ENCODE data around the gene ERC2.

The ERC2 gene

GRCh38 chr3:55906896-55907295 lies 561.4 kb downstream of the ERC2 start:
- no peak for DNase-seq

- no peak for DNase-seq
These were observed 563.6 kb downstream of the ERC2 start for GRCh38 chr3:55904716-55905115.

GRCh38 chr3:55903680-55904079 lies 564.6 kb downstream of the ERC2 start:
- DNase-seq = no peak

GRCh38 chr3:55902221-55902900 lies 565.9 kb downstream of the ERC2 start:
- DNase-seq = no peak

GRCh38 chr3:55899887-55900286 lies 568.4 kb downstream of the ERC2 start:
- DNase-seq = no peak

GRCh38 chr3:55897573-55898224 lies 570.6 kb downstream of the ERC2 start:
- no peak for DNase-seq

GRCh38 chr3:55895897-55896566 lies 572.2 kb downstream of the ERC2 start:
- no peak for DNase-seq

- no peak for DNase-seq
These were observed 573.7 kb downstream of the ERC2 start for GRCh38 chr3:55894605-55895004.

- no peak for DNase-seq
These were observed 575.1 kb downstream of the ERC2 start for GRCh38 chr3:55893045-55893664.

GRCh38 chr3:55891106-55891505 lies 577.2 kb downstream of the ERC2 start:
- no peak for DNase-seq

GRCh38 chr3:55888282-55888885 lies 579.9 kb downstream of the ERC2 start:
- DNase-seq = no peak

- DNase-seq = no peak
These were observed 582.5 kb downstream of the ERC2 start for GRCh38 chr3:55885721-55886120.

- no peak for DNase-seq
These were observed 583.6 kb downstream of the ERC2 start for GRCh38 chr3:55884491-55885285.

- no peak for DNase-seq
These were observed 584.2 kb downstream of the ERC2 start for GRCh38 chr3:55884066-55884465.

- no peak for DNase-seq
These were observed 586.3 kb downstream of the ERC2 start for GRCh38 chr3:55882006-55882405.

- DNase-seq = no peak
These were observed 587.9 kb downstream of the ERC2 start for GRCh38 chr3:55880357-55880756.

- no peak for DNase-seq
These were observed 588.4 kb downstream of the ERC2 start for GRCh38 chr3:55879901-55880331.

- no peak for DNase-seq
These were observed 590.6 kb downstream of the ERC2 start for GRCh38 chr3:55877703-55878102.

- DNase-seq = no peak
These were observed 591.7 kb downstream of the ERC2 start for GRCh38 chr3:55876560-55876959.

GRCh38 chr3:55875113-55875512 lies 593.2 kb downstream of the ERC2 start:
- no peak for DNase-seq

GRCh38 chr3:55873523-55874254 lies 594.6 kb downstream of the ERC2 start:
- no peak for DNase-seq

- no peak for DNase-seq
These were observed 597.7 kb downstream of the ERC2 start for GRCh38 chr3:55870594-55870993.

All from activated CD4-positive, alpha-beta T cell treated with anti-CD3 and anti-CD28 coated beads for 4 hours (primary cell).